ENCODE measurements around the gene CALHM2.
"Not testable (repeated sequence)": the region's sequence is repeated elsewhere in the genome, so short reads cannot be mapped to it uniquely, and the experiment has no call there.

Gene CALHM2

DNA sequence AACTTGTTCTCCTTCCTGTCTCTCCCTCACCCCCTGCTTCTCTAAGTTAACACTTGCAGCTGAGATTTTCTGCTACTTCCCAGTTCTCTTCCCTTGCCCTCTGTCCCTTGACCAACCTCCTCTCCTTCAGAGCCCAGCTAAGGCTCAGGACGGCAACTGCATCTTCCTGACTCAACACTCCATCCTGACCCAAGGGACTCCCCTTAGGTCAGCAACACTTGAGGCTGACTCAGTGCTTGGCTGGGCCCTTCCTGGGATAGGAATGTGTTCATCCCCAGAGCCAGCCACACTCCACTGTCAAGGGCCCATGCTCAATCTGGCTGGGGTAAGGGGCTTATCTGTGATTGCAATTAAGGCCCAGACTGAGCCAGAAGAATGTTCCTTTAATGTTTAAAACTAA is 3.4 kb downstream of the CALHM2 start:
- DNase-seq, result no peak

DNA sequence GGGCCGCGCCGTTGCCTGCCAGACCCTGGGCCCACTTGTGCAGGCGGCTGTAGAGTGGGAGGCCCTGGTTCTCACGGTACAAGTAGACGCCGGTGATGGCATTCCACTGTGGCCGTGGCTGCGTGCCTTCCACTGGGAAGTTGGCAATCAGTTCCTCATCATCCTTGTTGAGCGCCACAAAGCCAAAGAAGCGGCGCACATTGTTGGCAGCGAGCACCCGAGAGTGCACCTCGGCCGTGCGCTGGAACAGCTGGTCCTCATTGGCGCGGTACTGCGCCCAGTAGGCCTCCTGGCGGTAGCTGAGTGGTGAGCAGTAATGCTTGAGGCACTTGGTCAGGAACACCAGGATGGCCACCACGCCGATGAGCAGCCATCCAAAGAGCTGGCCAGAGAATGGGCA is 5.0 kb downstream of the CALHM2 start:
- no peak for DNase-seq

DNA sequence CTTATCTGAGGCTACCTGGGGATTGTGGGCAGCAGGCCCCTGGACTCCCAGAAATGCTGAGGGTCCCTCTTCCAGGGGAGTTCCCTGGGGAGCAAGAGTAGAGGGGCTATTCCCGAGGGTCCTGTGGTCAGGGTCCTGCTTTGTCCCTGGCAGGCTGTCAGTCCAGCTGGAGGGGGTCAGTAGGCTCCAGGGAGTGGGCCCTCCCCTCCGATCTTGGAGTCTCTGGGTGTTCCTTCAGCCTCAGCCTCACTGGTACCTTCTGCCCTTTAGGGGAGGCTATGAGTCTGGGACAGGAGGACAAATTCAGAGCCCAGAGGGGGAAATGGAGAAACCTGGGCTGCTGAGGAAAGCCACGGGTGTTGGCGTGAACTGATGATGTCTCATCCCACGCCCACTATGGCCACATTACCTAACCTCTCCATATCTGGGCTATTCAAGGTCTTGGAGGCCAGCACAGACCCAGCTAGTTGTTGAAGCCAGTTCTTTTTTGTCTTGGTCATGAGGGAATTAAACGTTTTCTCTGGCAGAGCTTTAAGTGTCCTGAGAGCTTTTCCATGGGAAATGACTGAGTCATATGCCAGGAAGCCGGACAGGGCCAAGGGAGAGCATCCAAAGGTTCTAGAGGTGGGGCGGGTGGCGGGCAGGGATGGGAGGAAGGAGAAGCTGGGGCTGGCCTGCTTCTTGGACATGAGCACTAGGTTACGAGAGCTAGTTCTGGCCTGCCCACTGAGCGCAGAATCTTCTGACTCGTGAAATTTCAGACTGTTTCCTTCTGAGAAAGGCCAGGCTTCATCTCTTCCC is 6.2 kb downstream of the CALHM2 start:
- no peak for DNase-seq

DNA sequence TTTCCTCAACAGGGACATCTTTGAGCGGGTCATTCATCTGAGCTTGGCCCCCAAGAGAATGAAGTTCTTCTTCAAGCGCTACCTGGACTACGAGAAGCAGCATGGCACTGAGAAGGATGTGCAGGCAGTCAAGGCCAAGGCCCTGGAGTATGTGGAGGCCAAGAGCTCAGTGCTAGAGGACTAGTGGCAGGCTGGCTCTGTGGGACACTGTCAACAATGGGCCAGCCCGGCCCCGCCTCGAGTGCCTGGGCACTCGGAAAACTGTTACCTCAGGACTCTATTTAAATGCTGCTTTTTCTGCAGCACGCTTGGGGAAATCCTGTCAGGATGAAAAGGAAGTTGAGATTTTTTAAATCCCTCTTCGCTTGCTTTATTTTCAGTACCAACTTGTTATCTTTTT is 6.8 kb downstream of the CALHM2 start:
- DNase-seq, result no peak

DNA sequence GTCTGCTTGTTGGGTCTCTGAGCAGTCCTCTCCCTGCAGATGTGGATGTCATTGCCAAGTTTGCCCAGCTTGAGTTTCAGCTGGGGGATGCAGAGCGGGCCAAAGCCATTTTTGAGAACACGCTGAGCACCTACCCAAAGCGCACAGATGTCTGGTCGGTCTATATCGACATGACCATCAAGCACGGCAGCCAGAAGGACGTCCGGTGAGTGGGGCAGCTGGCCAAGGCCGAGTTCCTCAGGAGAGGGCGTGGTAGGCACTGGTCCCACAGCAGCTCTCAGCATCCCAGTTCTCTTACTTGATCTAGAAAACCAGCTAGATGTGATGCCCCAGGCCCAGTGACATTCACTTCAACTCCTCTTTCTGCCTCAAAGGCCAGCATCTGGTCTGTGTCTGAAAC is 7.7 kb downstream of the CALHM2 start:
- DNase-seq, result no peak

DNA sequence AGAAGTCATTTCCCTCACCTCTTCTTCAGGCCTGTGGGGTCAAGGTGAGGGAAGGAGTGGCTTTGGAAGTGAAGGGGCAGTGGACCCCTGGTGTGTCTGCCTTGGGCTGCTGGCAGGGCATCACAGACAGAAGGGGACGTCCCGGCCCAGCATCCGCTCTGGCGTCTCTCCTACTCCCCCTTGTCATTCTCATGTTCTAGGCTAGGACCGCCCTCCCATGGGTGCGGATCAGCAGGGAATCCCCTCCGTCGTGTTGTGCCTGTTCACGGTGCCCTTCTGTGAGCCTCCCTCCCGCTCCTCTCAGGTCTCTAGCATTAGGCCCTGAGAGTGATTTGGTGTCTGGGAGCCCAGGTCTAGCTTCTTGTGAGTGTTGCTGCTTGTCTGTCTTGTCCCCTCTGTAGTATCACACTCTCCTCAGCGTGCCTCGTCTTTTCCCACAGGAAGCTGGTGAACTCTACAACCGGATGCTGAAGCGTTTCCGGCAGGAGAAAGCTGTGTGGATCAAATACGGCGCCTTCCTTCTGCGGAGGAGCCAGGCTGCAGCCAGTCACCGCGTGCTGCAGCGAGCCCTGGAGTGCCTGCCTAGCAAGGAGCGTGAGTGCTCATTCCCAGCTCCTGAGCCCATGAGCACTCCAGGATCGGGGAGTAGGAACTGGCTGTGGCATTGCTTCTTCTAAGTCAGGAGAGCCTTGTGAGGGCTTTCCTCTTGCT is 8.5 kb downstream of the CALHM2 start:
- DNase-seq, result no peak

DNA sequence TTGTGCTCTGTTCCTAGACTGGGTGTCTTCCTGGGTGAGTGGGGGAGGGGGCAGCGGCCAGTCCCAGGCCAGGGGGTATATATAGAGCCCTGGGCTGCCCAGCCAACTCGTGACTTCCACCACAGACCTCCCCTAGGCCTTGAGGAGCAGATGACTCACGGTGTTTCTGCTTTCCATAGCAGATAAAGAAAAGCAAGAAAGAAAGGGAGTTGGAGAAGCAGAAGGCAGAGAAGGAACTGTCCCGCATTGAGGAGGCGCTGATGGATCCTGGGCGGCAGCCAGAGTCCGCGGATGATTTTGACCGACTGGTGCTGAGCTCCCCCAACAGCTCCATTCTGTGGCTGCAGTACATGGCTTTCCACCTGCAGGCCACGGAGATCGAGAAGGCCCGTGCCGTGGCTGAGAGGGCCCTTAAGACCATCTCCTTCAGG is 10.1 kb downstream of the CALHM2 start:
- no peak for DNase-seq

DNA sequence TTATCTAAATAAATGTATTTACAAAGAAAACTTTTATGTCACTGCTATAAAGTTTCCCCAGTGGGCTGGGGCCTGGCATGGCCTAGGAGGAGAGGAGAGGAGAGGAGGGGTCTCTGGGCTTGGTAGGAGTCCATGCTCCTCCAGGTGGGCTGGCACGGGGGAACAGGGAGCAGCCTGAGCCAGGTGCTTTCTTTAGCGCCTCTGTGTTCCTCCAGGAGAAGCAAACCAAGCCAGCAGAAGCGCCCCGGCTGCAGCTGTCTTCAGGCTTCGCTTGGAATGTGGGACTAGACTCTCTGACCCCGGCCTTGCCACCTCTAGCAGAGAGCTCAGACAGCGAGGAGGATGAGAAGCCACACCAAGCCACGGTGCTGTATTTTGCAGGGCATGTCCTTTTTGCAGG is 10.6 kb downstream of the CALHM2 start:
- DNase-seq, result no peak

DNA sequence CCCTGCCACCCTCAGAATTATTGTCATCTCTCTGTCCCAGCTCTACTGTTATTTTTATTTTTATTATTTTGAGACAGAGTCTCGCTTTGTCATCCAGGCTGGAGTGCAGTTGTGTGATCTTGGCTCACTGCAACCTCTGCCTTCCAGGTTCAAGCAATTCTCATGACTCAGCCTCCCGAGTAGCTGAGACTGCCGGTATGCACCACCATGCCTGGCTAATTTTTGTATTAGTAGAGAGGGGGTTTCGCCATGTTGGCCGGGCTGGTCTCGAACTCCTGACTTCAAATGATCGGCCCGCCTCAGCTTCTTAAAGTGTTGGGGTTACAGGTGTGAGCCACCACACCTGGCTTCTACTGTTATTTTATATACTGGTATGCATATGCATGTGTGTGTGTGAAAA is 11.0 kb downstream of the CALHM2 start:
- no peak for DNase-seq

DNA sequence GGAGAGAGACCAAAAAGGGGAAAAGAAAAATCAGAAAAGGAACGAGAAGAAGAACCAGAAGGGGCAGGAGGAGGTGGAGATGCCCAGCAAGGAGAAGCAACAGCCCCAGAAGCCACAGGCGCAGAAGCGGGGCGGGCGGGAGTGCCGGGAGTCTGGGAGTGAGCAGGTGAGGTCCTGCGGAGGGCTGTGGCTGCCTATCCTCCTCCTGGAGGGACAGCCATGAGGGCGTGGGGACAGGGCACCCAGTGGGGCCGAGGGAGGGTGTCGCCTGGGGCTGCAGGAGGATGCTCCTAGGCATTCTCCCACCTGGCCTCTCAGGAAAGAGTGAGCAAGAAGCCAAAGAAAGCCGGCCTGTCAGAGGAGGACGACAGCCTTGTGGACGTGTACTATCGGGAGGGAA is 11.8 kb downstream of the CALHM2 start:
- no peak for DNase-seq

DNA sequence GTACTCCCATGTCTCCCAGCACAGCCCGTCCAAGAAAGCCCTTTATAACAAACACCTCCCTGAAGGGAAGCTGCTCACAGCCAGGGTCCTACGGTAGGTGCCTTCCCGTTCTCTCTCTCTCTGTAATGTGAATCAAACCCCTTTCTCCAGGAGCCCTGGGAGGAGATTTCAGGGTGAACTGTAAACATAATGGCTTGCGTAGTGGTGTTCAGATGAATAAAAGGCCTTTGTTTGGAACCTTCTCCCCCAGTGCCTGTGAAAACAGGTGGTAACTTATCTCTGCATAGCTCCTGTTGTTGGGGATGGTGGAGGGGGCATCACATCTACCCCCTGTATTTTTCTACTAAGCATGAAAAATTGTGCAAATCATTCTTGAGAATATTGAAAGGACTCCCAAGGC is 12.4 kb downstream of the CALHM2 start:
- DNase-seq, result no peak

DNA sequence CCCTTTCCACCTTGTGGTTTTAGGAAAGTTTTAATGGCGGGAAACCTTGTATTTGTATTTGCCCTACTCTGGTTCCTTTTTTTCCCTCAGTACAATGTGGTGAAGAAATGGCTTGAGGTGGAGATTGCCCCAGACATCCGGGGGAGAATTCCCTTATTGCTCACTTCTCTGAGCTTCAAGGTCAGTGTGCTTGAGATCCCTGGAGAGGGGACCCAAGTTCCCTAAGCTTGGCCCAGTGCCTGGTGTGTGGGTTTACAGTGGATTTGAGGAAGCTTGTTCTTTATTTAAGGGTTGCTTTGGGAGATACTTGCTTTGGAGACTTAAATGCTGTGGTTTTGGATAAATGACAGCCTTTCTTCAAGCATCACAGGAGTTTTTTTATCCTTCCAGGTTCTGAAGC is 18.3 kb downstream of the CALHM2 start:
- no peak for DNase-seq

DNA sequence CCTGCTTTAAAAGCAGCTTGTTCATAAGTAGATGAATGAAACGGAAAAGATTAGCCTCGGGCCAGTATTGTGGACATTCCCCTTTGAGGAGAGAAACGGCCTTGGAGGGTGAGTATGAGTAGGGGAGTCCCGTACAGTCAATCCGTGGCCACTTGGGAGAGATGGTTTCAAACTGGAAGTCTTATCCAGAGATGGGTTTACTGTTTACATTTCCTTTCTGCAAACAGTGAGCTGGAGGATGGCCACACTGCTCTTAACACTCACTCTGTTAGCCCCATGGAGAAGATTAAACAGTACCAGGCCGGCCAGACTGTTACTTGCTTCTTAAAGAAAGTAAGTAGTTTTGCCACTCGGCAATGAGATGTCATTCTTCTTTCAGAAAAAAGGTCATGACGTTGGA is 20.3 kb downstream of the CALHM2 start:
- DNase-seq, result no peak

DNA sequence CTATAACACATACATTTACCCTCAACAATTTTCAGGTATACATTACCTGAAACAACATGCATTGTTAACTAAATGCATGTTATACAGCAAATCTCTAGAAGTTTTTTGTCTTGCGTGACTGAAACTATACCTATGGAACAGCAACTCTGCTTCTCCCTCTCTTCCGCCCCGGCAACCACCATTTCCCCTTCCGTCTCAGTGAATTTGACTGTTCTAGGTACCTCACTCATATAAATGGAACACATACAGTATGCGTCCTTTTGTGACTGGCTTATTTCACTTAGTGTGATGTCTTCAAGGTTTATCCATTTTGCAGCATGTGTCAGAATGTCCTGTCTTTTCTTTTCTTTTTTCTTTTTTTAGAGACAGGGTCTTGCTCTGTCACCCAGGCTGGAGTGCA is 22.5 kb downstream of the CALHM2 start:
- no peak for DNase-seq

DNA sequence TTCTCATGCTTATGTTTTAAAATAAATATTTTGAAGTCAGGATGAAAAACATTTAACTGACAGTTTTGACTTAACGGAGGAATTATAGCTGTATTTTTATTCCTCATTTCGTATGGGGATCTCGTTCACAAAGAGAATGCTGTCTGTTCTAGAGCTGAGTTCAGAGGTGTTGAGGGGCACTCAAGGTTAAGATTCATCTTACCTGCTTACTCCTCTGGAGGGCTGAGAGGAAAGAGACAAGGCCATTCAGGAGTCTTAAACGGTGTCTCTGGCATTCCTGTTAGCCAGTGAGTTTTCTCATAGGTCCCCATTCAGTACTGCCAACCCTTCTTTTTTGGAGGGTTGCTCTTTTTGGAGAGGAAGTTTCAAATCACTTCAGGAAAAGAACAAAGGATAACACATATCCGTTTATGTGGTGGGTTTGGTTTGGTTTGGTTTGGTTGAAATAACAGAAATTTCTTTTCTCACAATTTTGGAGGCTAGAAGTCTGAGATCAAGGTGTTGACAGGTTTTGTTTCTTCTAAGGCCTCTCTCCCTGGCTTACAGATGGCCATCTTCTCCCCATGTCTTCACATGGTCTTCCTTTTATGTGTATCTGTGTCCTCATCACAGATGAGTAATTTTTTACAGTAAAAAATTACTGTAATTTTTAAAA is 23.1 kb downstream of the CALHM2 start:
- no peak for DNase-seq

DNA sequence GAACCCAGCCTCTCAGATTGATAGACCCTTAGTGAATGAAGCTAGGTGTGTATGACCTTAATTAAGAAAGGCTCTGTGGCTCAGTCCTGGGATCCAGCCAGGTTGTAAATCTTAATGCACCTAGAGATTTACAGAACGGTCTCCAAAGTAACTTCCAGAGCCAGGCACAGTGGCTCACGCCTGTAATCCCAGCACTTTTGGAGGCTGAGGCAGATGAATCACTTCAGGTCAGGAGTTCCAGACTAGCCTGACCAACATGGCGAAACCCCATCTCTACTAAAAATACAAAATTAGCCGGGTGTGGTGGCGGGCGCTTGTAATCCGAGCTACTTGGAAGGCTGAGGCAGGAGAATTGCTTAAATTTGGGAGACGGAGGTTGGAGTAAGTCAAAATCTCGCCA is 24.3 kb downstream of the CALHM2 start:
- DNase-seq, result no peak

DNA sequence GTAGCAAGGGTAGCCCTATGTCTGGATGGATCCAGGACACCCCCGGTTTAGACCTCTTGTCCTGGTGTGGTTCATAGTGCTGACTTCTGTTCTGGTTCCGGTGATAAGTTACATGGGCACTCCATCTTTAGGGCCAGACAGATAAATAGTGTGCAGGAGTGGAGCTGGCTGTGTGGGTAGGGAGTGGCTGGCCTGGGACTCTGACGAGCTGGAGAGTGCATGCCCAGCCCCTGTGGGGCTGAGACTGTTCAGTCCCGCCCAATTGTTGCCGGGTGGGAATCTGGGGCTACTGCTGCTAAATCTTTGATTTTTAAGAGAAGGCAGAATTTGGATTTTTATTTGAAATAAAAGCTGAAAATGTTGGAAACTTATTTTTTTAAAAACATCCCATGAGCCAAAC is 28.4 kb downstream of the CALHM2 start:
- DNase-seq, result no peak

DNA sequence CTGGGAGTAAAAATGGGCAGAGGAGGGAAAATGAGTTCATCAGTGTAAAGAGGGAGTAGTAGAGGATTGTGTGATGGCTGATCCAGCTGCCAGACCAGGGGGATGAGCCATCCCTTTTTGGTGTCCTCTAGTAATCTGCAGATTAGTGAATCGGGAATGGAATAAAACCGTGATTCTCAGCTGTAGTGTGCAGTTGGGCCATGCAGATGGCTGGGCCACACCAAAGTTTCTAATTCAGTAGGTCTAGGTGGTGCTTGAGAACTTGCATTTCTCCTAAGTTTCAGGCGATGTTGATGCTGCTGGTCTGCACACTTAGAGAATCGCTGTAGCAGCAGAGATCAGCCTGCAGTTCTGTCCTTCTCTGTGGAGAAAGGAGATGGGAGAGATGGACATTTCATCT is 33.1 kb downstream of the CALHM2 start:
- DNase-seq, result no peak

DNA sequence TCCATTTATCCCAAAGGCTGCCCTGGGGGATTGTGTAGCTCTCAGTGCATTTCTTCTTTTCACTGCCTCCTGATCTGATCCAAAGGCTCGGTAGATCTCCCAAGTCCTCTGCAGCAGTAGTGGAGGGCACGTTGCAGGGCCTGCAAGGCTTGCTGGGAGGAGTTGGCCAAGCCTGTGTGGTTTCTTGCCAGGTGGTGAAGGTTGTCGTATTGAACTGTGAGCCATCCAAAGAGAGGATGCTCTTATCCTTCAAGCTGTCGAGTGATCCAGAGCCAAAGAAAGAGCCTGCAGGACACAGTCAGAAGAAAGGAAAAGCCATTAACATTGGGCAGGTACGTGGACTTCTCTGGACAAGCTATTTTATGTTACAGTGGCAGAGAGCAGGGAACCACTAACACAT is 34.6 kb downstream of the CALHM2 start:
- DNase-seq, result no peak

DNA sequence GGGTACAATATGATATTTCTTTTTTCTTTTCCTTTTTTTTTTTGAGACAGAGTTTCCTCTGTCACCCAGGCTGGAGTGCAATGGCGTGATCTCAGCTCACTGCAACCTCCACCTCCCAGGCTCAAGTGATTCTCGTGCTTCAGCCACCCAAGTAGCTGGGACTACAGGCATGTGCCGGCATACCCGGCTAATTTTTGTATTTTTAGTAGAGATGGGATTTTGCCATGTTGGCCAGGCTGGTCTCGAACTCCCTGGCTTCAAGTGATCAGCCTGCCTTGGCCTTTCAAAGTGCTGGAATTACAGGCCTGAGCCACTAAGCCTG is 35.1 kb downstream of the CALHM2 start:
- not testable (repeated sequence) for DNase-seq

DNA sequence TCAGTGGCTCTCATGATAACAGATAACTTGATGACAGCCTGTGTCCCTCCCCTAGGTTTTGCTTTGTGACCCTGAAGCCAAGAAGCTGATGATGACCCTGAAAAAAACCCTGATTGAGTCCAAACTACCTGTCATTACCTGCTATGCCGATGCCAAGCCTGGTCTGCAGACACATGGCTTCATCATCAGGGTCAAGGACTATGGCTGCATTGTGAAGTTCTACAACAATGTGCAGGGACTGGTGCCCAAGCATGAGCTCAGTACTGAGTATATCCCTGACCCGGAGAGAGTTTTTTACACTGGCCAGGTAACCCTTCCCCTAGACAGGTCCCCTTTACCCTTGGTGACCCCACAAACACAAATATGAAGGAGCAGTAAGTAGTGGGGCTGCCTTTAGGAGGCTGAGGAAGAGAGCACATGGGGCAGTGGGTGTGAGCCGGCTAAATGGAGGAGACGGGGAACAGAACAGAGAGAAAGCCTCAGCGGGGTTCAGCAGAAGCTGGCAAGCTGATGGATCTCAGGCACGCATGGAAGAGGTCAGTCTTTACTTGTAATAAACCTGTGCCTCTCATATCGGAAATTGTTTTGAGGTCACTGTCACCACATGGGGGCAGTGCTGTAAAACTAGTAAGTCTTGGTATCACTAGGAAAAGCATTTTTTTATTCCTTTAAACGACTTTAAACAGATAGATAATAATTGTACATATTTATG is 35.6 kb downstream of the CALHM2 start:
- DNase-seq, result peak; percentile 25

DNA sequence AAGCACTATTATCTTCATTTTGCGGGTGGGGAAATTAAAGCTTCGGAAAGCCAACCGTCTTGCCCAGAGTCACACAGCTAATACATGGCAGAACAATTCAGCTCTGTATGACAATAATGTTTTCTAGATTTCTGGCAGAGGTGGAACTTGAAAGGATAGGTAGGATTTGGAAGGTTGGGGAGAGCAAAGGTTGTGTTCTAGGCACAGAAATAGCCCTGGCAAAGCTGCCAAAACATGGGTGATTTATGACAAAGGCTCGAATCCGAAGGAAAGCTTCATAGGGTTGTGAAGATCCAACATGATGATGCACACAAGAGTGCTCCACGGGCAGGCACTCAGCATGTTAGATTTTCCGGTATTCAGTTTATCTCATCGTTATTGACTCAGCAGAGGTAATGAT is 36.6 kb downstream of the CALHM2 start:
- no peak for DNase-seq

DNA sequence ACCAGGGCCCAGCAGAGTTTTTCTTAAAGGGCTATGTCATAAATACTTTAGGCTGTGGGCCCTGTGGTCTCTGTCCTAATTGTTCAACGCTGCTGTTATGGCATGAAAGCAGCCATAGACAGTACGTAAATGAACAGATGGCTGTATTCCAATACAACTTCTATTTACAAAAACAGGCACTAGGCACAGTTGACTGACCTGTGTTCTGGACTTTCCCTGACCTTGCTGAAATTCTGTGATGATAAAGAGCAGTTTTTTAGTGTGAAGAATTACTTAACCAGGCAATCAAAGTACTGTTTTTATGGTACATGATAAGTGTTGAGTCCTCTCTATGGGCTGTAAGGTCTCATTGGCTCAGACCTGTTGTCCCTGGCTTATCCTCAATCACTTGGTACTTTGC is 38.6 kb downstream of the CALHM2 start:
- no peak for DNase-seq

Measured in NCI-H1105 (cell line).